ENCODE results near the gene IGF2.

Gene IGF2

GRCh38 chr11:2153581-2154194 lies 14.5 kb upstream of the IGF2 start:
- no peak for DNase-seq

DNA sequence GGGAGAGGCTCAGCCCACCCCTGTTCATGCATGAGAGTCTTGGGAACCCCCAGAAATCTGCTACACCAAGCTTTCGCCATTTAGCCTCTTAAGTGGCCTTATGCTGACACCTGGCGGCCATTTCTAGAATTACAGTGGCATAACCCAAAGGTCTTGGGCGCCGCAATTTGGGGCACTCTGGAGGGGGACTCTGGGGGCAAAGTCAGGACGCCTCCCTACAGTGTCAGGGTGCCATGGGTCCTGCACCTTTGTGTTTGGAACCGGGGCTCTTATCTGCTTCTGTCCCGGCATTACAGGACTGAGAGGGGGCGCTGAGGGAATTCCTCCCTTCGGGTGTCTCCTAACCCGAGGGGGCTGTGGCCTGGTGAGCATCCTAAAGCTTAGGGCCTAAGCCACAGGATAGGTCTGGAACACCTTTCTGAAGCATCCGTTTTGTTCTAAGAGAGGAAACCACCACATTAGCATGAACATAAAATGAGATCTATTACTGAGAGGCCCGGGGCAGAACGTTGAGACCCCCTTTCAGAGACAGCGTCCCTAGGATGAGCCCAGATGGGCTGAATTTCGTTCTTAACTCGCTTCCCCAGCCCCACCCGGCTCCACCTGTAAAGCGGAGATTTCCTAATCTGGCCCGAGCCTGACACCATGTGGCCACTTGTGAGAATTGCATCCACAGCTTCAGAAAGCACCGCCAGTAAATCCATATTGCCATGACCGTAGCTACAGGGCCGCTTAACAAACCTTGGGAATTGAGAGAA lies 12.5 kb upstream of the IGF2 start:
- peak; percentile 99 for DNase-seq

DNA sequence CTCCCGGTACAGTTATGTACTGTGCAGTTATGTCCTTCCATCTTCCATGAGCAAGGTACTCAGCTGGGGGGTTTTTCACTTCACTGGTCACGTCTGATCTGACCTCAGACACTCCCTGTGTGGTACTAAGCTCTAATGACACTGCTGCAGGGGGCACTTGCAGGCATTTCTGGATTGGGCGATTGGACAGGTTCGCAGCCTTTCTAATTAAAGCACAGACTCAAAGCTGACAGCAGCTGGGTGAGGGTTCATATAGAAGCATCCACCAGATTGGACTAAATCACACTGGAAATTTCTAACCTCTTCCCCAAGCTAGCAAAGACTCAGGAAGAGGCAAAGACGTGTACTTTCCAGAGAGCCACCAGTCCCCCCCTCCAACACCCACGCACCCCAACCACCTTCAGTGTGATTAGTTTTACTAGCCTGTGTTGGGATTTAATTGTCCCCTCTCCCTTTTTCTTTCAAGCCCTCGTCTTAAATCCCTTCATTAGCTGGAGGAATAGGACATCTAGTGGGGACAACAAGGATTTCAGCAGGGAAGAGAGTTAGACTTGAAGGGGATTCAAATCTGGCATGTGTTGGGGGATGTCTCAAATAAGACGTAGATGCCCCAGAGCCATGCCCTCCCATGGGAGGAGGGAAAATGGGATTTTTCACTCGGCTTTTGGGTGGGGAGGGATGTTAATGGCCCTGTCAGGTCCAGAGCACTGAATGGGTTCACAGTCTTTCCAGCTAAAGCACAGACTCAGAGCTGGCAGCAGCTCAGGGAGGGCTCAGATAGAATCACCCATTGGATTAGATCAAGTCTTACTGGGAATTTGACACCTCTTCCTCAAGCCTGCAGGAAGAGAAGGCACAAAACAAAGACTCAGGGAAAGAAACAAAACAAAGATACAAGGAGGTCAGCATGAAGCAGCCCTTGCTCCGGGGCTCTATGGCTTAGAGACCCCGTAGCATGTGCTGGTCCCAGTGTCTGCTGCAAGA lies 11.0 kb upstream of the IGF2 start:
- DNase-seq = no peak

GRCh38 chr11:2149460-2149859 lies 10.3 kb upstream of the IGF2 start:
- no peak for DNase-seq

- no peak for DNase-seq
Measured at GRCh38 chr11:2148595-2148994, 9.4 kb upstream of the IGF2 start.

GRCh38 chr11:2147391-2147790 lies 8.2 kb upstream of the IGF2 start:
- DNase-seq = no peak

DNA sequence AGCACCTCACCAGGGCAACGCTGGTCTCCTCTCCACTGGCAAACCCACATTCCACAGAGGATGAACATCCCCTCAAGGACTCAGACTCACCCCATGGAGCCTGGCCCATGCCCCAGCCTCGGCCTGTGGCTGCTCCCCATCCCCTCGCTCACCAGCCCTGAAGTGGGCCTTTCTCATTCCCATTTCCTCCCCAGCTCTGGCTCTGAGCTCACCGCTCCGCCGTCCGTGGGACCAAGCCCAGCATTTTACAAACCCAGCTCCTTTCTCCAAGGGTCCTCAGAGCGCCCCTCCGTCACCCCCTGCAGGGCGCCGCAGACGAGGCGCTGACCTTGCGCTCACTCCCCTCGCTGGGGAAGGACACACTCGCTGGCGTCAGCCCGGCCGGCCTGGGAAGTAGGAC lies 6.9 kb upstream of the IGF2 start:
- no peak for DNase-seq

- DNase-seq = no peak
Measured at GRCh38 chr11:2144544-2145248, 5.5 kb upstream of the IGF2 start.

DNA sequence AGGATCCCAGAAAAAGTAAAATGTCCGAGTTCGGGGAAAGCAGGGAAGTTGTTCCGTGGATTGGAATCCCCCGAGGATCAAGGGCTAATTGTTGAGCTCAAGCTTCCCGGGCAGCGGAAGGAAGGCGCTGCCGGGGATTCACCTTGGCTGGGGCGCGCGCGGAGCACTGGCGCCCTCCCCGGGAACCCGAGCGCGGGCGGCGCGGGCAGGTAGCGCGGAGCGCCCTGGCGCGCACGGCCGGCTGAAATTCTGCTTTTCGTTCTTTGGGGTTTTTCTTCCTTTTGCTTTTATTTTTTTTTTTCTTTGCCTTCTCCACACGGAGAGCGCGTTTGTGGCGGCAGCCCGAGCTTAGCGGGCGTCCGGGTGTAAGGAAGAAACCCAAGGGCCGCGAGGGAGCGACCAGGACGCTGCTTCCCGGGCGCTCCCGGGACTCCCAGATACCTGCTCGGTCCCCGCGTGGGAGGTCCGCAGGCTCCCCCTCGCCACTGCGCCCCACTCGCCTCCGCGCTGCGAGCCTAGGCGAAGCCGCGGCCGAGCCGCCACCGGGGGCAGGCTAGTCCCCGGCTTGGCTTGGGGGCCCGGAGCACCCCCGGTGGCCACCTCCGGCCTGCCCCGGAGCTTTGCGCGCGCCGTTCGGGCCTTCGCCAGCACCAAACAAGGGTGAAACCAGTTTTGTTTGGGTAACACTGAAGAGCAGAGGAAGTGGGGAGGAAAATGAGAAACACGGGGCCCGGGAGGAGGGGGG lies 4.8 kb upstream of the IGF2 start:
- peak; percentile 71 for DNase-seq

DNA sequence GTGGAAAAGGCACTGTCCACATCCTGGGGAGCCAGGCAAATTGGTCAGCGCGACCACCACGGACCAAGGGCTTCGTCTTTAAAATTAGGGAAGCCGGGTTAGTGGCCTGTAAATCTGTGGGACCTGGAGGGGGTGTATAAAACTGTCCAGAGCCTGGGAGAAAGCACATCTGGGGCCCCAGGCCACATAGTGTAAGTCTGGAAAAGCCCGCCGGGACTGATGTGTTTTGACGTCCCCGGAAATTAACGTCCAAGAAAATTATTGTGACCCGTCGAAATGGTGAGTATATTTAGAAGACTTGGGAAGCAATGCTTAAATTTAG lies 4.2 kb upstream of the IGF2 start:
- no peak for DNase-seq

DNA sequence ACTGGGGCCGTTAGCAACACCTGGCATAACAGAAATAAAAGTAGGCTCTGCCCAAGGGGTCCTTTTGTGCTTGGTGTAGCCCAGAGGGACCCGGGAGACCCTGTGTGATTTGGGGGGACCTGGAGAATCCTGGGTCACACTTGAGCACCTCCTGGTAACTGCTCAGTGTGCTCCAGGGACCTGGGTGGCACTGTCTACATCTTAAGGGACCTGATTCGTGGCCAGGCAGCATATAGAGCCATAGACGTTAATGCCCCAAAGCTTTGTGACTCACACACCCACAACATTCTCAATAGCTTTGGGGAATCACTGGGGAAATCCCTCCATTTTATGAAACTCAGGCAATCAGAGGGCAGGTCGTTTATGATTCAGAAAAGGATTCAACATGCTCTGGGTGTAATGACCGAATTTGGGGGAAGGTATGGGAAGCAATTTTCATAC lies 3.6 kb upstream of the IGF2 start:
- no peak for DNase-seq

- DNase-seq = no peak
Measured at GRCh38 chr11:2142300-2142759, 3.1 kb upstream of the IGF2 start.

DNA sequence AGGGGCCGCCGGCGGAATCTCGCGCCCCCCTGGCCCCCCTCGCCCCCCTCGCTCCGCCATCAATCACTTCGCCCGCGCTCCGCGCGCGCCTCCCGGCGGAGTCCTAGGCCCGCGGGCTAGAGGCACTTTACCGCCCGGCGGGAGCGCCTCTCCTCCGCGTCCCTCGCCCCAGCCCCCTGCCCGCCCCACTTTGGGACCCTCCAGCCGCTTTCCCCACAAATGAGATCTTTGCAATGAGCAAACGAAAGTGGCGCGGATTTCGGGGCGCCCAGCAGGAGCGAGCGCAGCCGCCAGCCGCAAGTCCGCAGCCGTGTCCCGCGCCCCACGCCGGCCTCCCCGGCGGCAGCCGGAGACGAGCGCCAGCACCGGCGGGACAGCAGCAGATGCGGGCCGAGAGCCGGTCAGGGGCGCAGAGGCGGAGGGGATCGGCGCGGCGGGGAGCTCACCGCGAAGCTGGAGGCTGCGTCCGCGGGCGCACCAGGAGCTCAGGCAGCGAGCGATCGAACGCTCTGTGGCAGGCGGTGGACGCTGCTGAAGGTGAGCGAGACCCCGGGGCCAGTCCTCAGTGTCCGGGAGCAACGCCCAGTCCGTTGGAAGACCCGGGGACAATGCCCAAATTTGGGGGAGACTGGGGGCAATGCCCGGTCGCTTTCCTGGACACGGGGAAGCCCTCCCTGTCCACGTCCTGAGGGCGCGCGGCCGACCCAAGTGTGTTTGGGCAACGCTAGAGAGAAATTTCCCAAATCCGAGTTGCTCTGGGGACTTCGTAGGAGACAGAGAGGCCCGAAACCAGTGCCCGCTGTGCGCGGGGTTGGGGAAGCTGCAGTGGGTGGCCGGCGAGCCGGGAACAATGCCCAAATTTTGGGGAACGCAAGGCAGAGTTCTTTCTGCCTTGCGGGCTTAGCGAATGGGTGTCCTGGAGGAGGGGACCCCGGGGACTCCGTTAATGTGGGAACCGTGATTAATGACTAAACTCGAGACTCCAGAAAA lies 1.5 kb upstream of the IGF2 start:
- DNase-seq = no peak

GRCh38 chr11:2139621-2140337 lies 590 bp upstream of the IGF2 start:
- no peak for DNase-seq

- DNase-seq = no peak
Measured at GRCh38 chr11:2138431-2139122, 612 bp downstream of the IGF2 start.

- DNase-seq = peak; percentile 91
Measured at GRCh38 chr11:2138068-2138430, 1.1 kb downstream of the IGF2 start.

- DNase-seq = peak; percentile 100
Measured at GRCh38 chr11:2137202-2138067, 1.8 kb downstream of the IGF2 start.

DNA sequence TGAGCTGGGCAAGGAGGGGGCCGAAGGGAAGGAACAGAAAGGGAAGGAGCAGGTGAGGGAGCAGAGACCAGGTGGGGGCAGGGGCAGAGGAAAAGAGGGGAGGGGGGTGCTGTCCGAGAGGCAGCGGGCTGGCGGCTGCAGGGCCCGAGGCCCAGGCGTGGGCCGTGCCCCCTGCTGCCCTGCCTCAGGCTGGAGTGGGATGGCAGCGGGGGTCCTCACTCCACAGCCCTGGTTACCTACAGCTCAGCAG lies 2.3 kb downstream of the IGF2 start:
- DNase-seq = no peak

All from 8988T (cell line).